Neural cell (in vitro differentiated cells): ENCODE data around the gene GKAP1. TPM values are rescaled to one million over a fixed set of nuclear protein-coding genes. Genes with fewer than 3 reads are reported as not detected.

Source experiments
- H2AFZ ChIP-seq: fragments of 200-600, 300-800 bp; sonication (generic), shearing (Covaris generic); 2 replicates; pipeline ENCODE4 v1.6.0; 2014; ENCODE audit warnings: low read depth, mild to moderate bottlenecking, antibody characterized with exemption, low read length, moderate library complexity
- H3F3A ChIP-seq: fragments of 200-600 bp; shearing (Covaris generic); 2 replicates; pipeline ENCODE4 v1.6.1; 2016; ENCODE audit warnings: mild to moderate bottlenecking, moderate library complexity, mixed read lengths, antibody characterized with exemption, low read length; ENCODE audit not compliant: insufficient read depth, poor library complexity, severe bottlenecking
- H3K27ac ChIP-seq: fragments of 200-600, 300-800 bp; sonication (generic), shearing (Covaris generic); 2 replicates; pipeline ENCODE4 v1.5.1; 2014; ENCODE audit warnings: mild to moderate bottlenecking, low read length, moderate library complexity
- H3K27me3 ChIP-seq: fragments of 300-800, 200-600 bp; sonication (generic), shearing (Covaris generic); 2 replicates; pipeline ENCODE4 v1.6.0; 2014; ENCODE audit warnings: mild to moderate bottlenecking, low read depth, low read length, moderate library complexity; ENCODE audit not compliant: insufficient read depth
- H3K36me3 ChIP-seq: fragments of 300-800, 200-600 bp; sonication (generic), shearing (Covaris generic); 2 replicates; pipeline ENCODE4 v1.5.1; 2014; ENCODE audit warnings: mild to moderate bottlenecking, antibody characterized with exemption, low read length, moderate library complexity; ENCODE audit not compliant: insufficient read depth
- H3K4me2 ChIP-seq: fragments of 300-800, 200-600 bp; sonication (generic), shearing (Covaris generic); 2 replicates; pipeline ENCODE4 v1.6.0; 2014; ENCODE audit warnings: mild to moderate bottlenecking, low read length
- H3K4me3 ChIP-seq: fragments of 300-800, 200-600 bp; sonication (generic), shearing (Covaris generic); 2 replicates; pipeline ENCODE4 v1.5.1; 2014; ENCODE audit warnings: mild to moderate bottlenecking, low read length, moderate library complexity
- H3K79me2 ChIP-seq: fragments of 200-600 bp; shearing (Covaris generic); replicated peaks from 2 replicates; pipeline ENCODE4 v1.6.0; 2014; ENCODE audit warnings: mild to moderate bottlenecking, low read length, moderate library complexity; ENCODE audit not compliant: insufficient read depth
- H3K9ac ChIP-seq: fragments of 300-800, 200-600 bp; sonication (generic), shearing (Covaris generic); 2 replicates; pipeline ENCODE4 v1.6.1; 2016; ENCODE audit warnings: mild to moderate bottlenecking, low read length, mixed read lengths
- H3K9me2 ChIP-seq: fragments of 200-600 bp; shearing (Covaris generic); 2 replicates; pipeline ENCODE4 v1.6.1; 2016; ENCODE audit warnings: mild to moderate bottlenecking, low read length, mixed read lengths; ENCODE audit not compliant: insufficient read depth
- H3K9me3 ChIP-seq: fragments of 200-600, 300-800 bp; sonication (generic), shearing (Covaris generic); 2 replicates; pipeline ENCODE4 v1.6.1; 2016; ENCODE audit warnings: mild to moderate bottlenecking, mixed run types, low read length, moderate library complexity, mixed read lengths
- H4K20me1 ChIP-seq: fragments of 200-600 bp; shearing (Covaris generic); 2 replicates; pipeline ENCODE4 v1.6.1; 2016; ENCODE audit warnings: mild to moderate bottlenecking, mixed run types; ENCODE audit not compliant: insufficient read depth
- CTCF ChIP-seq: fragments of 450-650 bp; IDR thresholded peaks from 2 replicates; pipeline ENCODE4 v1.5.1; 2014; ENCODE audit warnings: antibody characterized with exemption, mild to moderate bottlenecking, moderate library complexity; ENCODE audit not compliant: poor library complexity, severe bottlenecking
- EP300 ChIP-seq: fragments of 450-650 bp; conservative IDR thresholded peaks from 2 replicates; pipeline ENCODE4 v1.6.1; 2014; ENCODE audit warnings: antibody characterized with exemption, mild to moderate bottlenecking, moderate library complexity; ENCODE audit not compliant: poor library complexity, severe bottlenecking
- EZH2 ChIP-seq: fragments of 200-600, 300-800 bp; shearing (Covaris generic), sonication (generic); IDR thresholded peaks from 2 replicates; pipeline ENCODE4 v1.6.1; 2014; ENCODE audit warnings: antibody characterized with exemption, low read length, borderline replicate concordance, mild to moderate bottlenecking; ENCODE audit not compliant: insufficient read depth, poor library complexity, severe bottlenecking
- MXI1 ChIP-seq: fragments of 450-650 bp; conservative IDR thresholded peaks from 2 replicates; pipeline ENCODE4 v1.6.1; 2014; ENCODE audit warnings: antibody characterized with exemption, mild to moderate bottlenecking; ENCODE audit not compliant: poor library complexity, severe bottlenecking
- POLR2AphosphoS5 ChIP-seq: IDR thresholded peaks from 2 replicates; pipeline ENCODE4 v1.6.1; 2012
- RAD21 ChIP-seq: fragments of 450-650 bp; conservative IDR thresholded peaks from 2 replicates; pipeline ENCODE4 v1.6.1; 2014; ENCODE audit warnings: antibody characterized with exemption, mild to moderate bottlenecking, moderate library complexity
- SMC3 ChIP-seq: fragments of 450-650 bp; conservative IDR thresholded peaks from 2 replicates; pipeline ENCODE4 v1.6.1; 2014; ENCODE audit warnings: antibody characterized with exemption, mild to moderate bottlenecking, moderate library complexity; ENCODE audit not compliant: poor library complexity
- TAF1 ChIP-seq: IDR thresholded peaks from 2 replicates; pipeline ENCODE4 v1.6.1; 2012; ENCODE audit warnings: low read depth
- polyA plus RNA-seq: library from polyadenylated mRNA; depleted of rRNA; stranded (reverse); fragments of >200 nt; gene quantifications from 2 replicates; pipeline ENCODE4 v1.2.3, GENCODE V29; 2014
- TF ChIP-seq, protein P1 (sequence below): IDR thresholded peaks from 2 replicates; pipeline ENCODE4 v1.6.1; 2012; ENCODE audit warnings: borderline replicate concordance

The GKAP1 gene
- polyA plus RNA-seq, 1 donor from 2014 or later, result 11.0 TPM

- H2AFZ ChIP-seq, result no peak overlapping the region
- peaks cover 5% of the 10 kb centered on the region for H4K20me1 ChIP-seq
- H3K9me3 ChIP-seq, result no peaks in the 10 kb centered on the region
- no peak overlapping the region for H3K4me2 ChIP-seq
- TF ChIP-seq TAF1, result no peak
- no peak for TF ChIP-seq SMC3
- TF ChIP-seq EZH2, result no peak
- no peak for TF ChIP-seq MXI1
- TF ChIP-seq POLR2AphosphoS5, result no peak
- TF ChIP-seq RAD21, result no peak
- TF ChIP-seq EP300, result no peak
- TF ChIP-seq CTCF, result no peak
- TF ChIP-seq, protein P1, sequence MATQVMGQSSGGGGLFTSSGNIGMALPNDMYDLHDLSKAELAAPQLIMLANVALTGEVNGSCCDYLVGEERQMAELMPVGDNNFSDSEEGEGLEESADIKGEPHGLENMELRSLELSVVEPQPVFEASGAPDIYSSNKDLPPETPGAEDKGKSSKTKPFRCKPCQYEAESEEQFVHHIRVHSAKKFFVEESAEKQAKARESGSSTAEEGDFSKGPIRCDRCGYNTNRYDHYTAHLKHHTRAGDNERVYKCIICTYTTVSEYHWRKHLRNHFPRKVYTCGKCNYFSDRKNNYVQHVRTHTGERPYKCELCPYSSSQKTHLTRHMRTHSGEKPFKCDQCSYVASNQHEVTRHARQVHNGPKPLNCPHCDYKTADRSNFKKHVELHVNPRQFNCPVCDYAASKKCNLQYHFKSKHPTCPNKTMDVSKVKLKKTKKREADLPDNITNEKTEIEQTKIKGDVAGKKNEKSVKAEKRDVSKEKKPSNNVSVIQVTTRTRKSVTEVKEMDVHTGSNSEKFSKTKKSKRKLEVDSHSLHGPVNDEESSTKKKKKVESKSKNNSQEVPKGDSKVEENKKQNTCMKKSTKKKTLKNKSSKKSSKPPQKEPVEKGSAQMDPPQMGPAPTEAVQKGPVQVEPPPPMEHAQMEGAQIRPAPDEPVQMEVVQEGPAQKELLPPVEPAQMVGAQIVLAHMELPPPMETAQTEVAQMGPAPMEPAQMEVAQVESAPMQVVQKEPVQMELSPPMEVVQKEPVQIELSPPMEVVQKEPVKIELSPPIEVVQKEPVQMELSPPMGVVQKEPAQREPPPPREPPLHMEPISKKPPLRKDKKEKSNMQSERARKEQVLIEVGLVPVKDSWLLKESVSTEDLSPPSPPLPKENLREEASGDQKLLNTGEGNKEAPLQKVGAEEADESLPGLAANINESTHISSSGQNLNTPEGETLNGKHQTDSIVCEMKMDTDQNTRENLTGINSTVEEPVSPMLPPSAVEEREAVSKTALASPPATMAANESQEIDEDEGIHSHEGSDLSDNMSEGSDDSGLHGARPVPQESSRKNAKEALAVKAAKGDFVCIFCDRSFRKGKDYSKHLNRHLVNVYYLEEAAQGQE, result no peak
- H3K9ac ChIP-seq, result no peak overlapping the region
- no peaks in the 10 kb centered on the region for H3F3A ChIP-seq
- no peak overlapping the region for H3K27ac ChIP-seq
- H3K79me2 ChIP-seq, result peaks cover 95% of the 10 kb centered on the region
- no peaks in the 10 kb centered on the region for H3K9me2 ChIP-seq
- H3K4me3 ChIP-seq, result no peak overlapping the region
- no peaks in the 10 kb centered on the region for H3K36me3 ChIP-seq
- no peaks in the 10 kb centered on the region for H3K27me3 ChIP-seq
Measured at GRCh38 chr9:83698976-83699585, 118.5 kb downstream of the GKAP1 start.

DNA sequence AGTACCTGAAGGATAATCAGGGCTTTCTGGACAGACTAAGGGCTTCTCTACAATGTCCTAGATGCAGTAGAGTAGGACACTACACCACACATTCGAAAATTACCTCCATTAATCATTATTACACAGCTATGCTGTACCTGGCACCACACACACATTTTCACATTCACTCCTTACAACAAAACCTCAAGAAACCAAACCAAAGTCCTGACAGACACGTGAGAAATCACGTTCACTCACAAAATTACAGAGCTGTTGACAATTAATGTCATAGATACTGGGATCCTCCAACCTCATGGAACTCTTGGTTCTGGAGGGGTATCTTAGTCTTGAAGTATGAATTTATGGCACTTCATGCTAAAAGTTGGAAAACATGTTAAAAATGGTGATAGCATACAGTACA lies 126.1 kb downstream of the GKAP1 start:
- no peaks in the 10 kb centered on the region for H3K36me3 ChIP-seq
- no peak overlapping the region for H3K4me2 ChIP-seq
- TF ChIP-seq TAF1 (no peak), EP300 (no peak), CTCF (no peak), POLR2AphosphoS5 (no peak), RAD21 (no peak), SMC3 (no peak), EZH2 (no peak), MXI1 (no peak)
- TF ChIP-seq, protein P1, result no peak
- peaks cover 98% of the 10 kb centered on the region for H3K79me2 ChIP-seq
- H4K20me1 ChIP-seq, result no peaks in the 10 kb centered on the region
- H3K9me2 ChIP-seq, result no peaks in the 10 kb centered on the region
- H3K27ac ChIP-seq, result no peak overlapping the region
- H3K9ac ChIP-seq, result no peak overlapping the region
- H3K4me3 ChIP-seq, result no peak overlapping the region
- no peak overlapping the region for H2AFZ ChIP-seq
- H3F3A ChIP-seq, result no peaks in the 10 kb centered on the region
- no peaks in the 10 kb centered on the region for H3K27me3 ChIP-seq
- H3K9me3 ChIP-seq, result no peaks in the 10 kb centered on the region
